K562 (cell line): ENCODE measurements around the gene TMIGD1. TPM values are rescaled to one million over a fixed set of nuclear protein-coding genes. Genes with fewer than 3 reads are reported as not detected.

Experiments
- FIP1L1 ChIP-seq: fragments of 200-400 bp; formaldehyde crosslinking; IDR thresholded peaks from 2 replicates; pipeline ENCODE4 v1.6.1; 2018; ENCODE audit warnings: mild to moderate bottlenecking, low read depth, low read length; ENCODE audit not compliant: poor library complexity, severe bottlenecking
- FOXK2 ChIP-seq, 2 experiments: fragments of 450-650 bp; IDR thresholded peaks in 1 of 2; conservative IDR thresholded peaks in 1 of 2; 2 replicates each; pipeline ENCODE4 v1.6.1; 2016; ENCODE audit warnings: low read depth in 2 of 2, mild to moderate bottlenecking in 1 of 2
- HMGN3 ChIP-seq: IDR thresholded peaks from 2 replicates; pipeline ENCODE4 v1.6.1; 2011; ENCODE audit warnings: borderline replicate concordance, low read depth, mild to moderate bottlenecking, mixed read lengths, low read length; ENCODE audit not compliant: insufficient read length; ENCODE audit errors: extremely low read depth
- HNRNPUL1 ChIP-seq: fragments of 200-400 bp; formaldehyde crosslinking; IDR thresholded peaks from 2 replicates; pipeline ENCODE4 v1.6.1; 2017; ENCODE audit warnings: low read length
- MAFK ChIP-seq: IDR thresholded peaks from 2 replicates; pipeline ENCODE4 v1.6.1; 2011; ENCODE audit warnings: low read length, improper control_type of control experiment
- MTA1 ChIP-seq: fragments of 450-650 bp; IDR thresholded peaks from 2 replicates; pipeline ENCODE4 v1.6.1; 2017; ENCODE audit warnings: borderline replicate concordance
- NR3C1 ChIP-seq: sonication (generic); formaldehyde crosslinking; IDR thresholded peaks from 2 replicates; pipeline ENCODE4 v1.8.1; 2022; ENCODE audit warnings: missing genetic modification reagents
- OTX1 ChIP-seq: fragments of 450-650 bp; formaldehyde crosslinking; IDR thresholded peaks from 2 replicates; pipeline ENCODE4 v1.4.0; 2022; ENCODE audit warnings: mild to moderate bottlenecking
- PCBP2 ChIP-seq: fragments of 200-400 bp; formaldehyde crosslinking; IDR thresholded peaks from 2 replicates; pipeline ENCODE4 v1.6.1; 2018; ENCODE audit warnings: low read length, low read depth, mild to moderate bottlenecking, moderate library complexity; ENCODE audit not compliant: poor library complexity, severe bottlenecking
- PHF8 ChIP-seq: fragments of 200-600 bp; sonication (generic); IDR thresholded peaks from 2 replicates; pipeline ENCODE4 v1.6.1; 2012; ENCODE audit warnings: mixed run types, mild to moderate bottlenecking, inconsistent platforms, low read length, moderate library complexity, borderline replicate concordance
- POLR2H ChIP-seq: IDR thresholded peaks from 2 replicates; pipeline ENCODE4 v1.6.1; 2016; ENCODE audit warnings: missing genetic modification characterization, low read depth, mild to moderate bottlenecking, control low read depth, missing compliant biosample characterization, moderate library complexity
- POU5F1 ChIP-seq: fragments of 150-350 bp; IDR thresholded peaks from 2 replicates; pipeline ENCODE4 v1.6.1; 2014; ENCODE audit warnings: borderline replicate concordance, low read length, low read depth, mild to moderate bottlenecking; ENCODE audit not compliant: partially characterized antibody
- RBFOX2 ChIP-seq: fragments of 200-400 bp; formaldehyde crosslinking; IDR thresholded peaks from 2 replicates; pipeline ENCODE4 v1.6.1; 2017; ENCODE audit warnings: low read depth, mild to moderate bottlenecking, low read length, moderate library complexity
- SMAD4 ChIP-seq: fragments of 250-450 bp; sonication (Bioruptor Pico); conservative IDR thresholded peaks from 2 replicates; pipeline ENCODE4 v1.8.0; 2021; ENCODE audit warnings: inconsistent platforms, mild to moderate bottlenecking, moderate library complexity
- SMARCA4 ChIP-seq: fragments of 450-650 bp; IDR thresholded peaks from 2 replicates; pipeline ENCODE4 v1.6.1; 2016
- SMARCE1 ChIP-seq: fragments of 450-650 bp; IDR thresholded peaks from 2 replicates; pipeline ENCODE4 v1.7.1; 2016; ENCODE audit warnings: mild to moderate bottlenecking
- ZFX ChIP-seq: sonication (generic); formaldehyde crosslinking; IDR thresholded peaks from 2 replicates; pipeline ENCODE4 v1.8.0; 2022; ENCODE audit warnings: mild to moderate bottlenecking, missing genetic modification reagents, moderate library complexity
- ZNF778 ChIP-seq: fragments of 450-650 bp; formaldehyde crosslinking; IDR thresholded peaks from 2 replicates; pipeline ENCODE4 v1.4.0; 2020; ENCODE audit warnings: mild to moderate bottlenecking, moderate library complexity
- polyA plus RNA-seq, 8 experiments: library from polyadenylated mRNA; depleted of rRNA in 4 of 8; stranded (reverse) in 5 of 8; unstranded in 3 of 8; fragments of >200 nt; fragmentation: Nextera tagmentation in 2 of 8; fragmentation: Illumina TruSeq in 1 of 8; extraction: Ambion mirVana in 2 of 8; extraction: Trizol in 1 of 8; gene quantifications; 2 replicates each; pipeline versions ENCODE4 v1.2.1 to v1.2.3, GENCODE V29; 2011 to 2014; ENCODE audit warnings: inconsistent platforms in 1 of 8, missing spikeins in 1 of 8
- total RNA-seq, 7 experiments: library from RNA; depleted of rRNA in 6 of 7; stranded (reverse); fragments of >200 nt in 6 of 7; fragmentation: Illumina TruSeq in 2 of 7; extraction: Trizol in 2 of 7; gene quantifications; 2 replicates each; pipeline versions ENCODE4 v1.2.1 to v1.2.3, GENCODE V29; 2011 to 2021; ENCODE audit warnings: low replicate concordance in 1 of 7
- TF ChIP-seq, protein P1 (sequence below), 2 experiments: fragments of 450-650 bp in 1 of 2; sonication (generic) in 1 of 2; formaldehyde crosslinking in 1 of 2; IDR thresholded peaks in 1 of 2; conservative IDR thresholded peaks in 1 of 2; 2 replicates each; pipeline versions ENCODE4 v1.6.1 to v1.8.1; 2016 to 2023; ENCODE audit warnings: mild to moderate bottlenecking in 2 of 2, moderate library complexity in 2 of 2, inconsistent platforms in 1 of 2, missing genetic modification reagents in 1 of 2
- TF ChIP-seq, protein P2 (sequence below): fragments of 450-650 bp; IDR thresholded peaks from 2 replicates; pipeline ENCODE4 v1.6.1; 2018; ENCODE audit not compliant: partially characterized antibody

The TMIGD1 gene
- total and polyA plus RNA-seq, 9 of the 15 experiments (the other 6 are each of a cell fraction or from before 2014, with no cell fraction given): not detected

DNA sequence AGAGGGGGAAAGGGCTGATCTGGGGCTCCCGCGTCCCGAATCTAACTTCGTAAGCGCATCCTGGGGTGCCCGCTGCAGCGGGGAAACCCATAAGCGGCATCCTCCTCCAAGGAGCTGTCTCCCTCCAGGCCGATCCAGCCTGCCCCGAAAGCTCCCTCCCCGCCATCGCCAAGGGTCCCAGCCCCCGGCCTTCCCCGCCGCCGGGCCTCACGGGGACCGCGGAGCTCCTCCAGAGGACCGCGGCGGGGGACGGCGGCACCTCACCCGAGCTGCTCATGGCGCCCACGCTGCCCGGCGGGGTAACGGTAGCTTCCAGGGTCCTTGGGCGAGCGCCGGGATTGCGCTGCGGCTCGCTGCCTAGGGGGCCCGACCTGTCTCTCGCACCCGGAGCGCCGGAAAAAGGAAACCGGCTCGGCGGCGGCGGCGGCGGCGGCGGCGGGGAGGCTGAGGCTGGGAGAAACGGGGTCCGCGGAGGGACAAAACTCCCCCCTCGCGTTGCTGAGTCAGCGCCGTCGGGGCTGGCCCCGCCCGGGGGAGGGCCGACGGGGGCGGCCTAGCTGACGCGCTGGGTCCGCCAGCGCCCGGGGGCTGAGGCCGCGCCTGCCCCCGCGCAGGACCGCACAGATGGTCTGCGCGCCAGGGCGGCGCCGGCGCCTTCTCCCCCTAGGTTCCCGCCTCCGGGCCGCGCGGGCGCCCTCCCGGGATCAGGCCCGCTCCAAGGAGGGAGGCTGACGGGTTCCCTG is 42.1 kb downstream of the TMIGD1 start, which contains the start of gene BLMH (continued):
- TF ChIP-seq ZFX (peak; percentile 69), MAFK (peak; percentile 83), POLR2H (tag) (peak; percentile 52; the same call in 1 of the 2 replicates), PCBP2 (no peak), HMGN3 (peak; percentile 90), SMAD4 (CRISPR knock-in tag) (peak; percentile 91), FIP1L1 (peak; percentile 33), FOXK2 (conservative IDR thresholded peaks at IDR 0.05 in 1 of 2, IDR thresholded peaks at IDR 0.05 in 1 of 2; ENCODE audit: low read depth in 2 of 2) (no peak), ZNF778 (CRISPR knock-in tag) (no peak), PHF8 (peak; percentile 63; the same call in 1 of the 2 replicates), POU5F1 (peak; percentile 48), NR3C1 (0 out of 2 replicates have a peak, but pooled peaks have one; percentile 30), OTX1 (no peak), HNRNPUL1 (no peak), RBFOX2 (peak; percentile 87), SMARCA4 (no peak), SMARCE1 (0 out of 2 replicates have a peak, but pooled peaks have one; percentile 27), MTA1 (no peak)
- TF ChIP-seq, protein P1, sequence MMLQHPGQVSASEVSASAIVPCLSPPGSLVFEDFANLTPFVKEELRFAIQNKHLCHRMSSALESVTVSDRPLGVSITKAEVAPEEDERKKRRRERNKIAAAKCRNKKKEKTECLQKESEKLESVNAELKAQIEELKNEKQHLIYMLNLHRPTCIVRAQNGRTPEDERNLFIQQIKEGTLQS (IDR thresholded peaks at IDR 0.05): 0 out of 2 replicates have a peak, but pooled peaks have one; percentile 28
- TF ChIP-seq, protein P1 (CRISPR knock-in tag; conservative IDR thresholded peaks at IDR 0.05): no peak
- TF ChIP-seq, protein P2, sequence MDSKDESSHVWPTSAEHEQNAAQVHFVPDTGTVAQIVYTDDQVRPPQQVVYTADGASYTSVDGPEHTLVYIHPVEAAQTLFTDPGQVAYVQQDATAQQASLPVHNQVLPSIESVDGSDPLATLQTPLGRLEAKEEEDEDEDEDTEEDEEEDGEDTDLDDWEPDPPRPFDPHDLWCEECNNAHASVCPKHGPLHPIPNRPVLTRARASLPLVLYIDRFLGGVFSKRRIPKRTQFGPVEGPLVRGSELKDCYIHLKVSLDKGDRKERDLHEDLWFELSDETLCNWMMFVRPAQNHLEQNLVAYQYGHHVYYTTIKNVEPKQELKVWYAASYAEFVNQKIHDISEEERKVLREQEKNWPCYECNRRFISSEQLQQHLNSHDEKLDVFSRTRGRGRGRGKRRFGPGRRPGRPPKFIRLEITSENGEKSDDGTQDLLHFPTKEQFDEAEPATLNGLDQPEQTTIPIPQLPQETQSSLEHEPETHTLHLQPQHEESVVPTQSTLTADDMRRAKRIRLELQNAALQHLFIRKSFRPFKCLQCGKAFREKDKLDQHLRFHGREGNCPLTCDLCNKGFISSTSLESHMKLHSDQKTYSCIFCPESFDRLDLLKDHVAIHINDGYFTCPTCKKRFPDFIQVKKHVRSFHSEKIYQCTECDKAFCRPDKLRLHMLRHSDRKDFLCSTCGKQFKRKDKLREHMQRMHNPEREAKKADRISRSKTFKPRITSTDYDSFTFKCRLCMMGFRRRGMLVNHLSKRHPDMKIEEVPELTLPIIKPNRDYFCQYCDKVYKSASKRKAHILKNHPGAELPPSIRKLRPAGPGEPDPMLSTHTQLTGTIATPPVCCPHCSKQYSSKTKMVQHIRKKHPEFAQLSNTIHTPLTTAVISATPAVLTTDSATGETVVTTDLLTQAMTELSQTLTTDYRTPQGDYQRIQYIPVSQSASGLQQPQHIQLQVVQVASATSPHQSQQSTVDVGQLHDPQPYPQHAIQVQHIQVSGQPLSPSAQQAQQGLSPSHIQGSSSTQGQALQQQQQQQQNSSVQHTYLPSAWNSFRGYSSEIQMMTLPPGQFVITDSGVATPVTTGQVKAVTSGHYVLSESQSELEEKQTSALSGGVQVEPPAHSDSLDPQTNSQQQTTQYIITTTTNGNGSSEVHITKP: peak; percentile 10
